ENCODE measurements around the gene PLEKHD1.

The PLEKHD1 gene

DNA sequence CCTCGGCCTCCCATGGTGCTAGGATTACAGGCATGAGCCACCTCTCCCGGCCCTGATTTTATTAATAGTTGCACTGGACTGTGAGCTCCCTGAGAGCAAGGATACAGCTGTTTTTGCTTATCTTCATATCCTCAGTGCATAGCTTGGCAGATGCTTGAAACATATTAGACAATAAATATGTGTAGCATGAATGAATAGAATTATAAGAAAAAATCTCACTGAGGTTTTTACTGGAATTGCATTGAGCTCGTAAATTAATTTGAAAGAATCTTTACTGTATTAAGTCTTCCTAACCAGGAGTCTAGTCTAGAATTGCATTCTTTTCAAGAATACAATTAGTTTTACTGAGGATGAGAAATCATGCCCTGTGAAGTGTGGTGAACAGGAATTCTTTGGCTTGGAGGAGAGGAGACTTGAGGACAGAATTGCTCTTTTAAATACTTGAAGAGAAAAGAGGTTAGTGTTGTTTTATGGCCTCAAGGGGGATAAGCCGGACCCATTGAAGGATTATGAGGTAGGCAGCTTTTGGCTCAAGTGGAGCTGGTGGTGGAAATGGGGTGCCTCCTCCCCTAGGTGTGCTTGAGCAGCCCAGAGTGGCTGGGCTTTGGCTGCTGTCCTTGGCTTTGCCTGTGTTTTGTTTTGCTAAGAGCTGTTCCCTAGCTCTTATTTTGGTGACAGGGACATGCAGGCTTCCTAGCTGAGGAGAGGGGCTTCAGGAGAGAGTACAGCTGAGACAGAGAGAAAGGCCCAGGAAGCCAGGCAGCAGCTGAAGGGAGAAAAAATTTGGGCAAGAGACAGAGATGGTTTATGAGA lies 34.0 kb downstream of the PLEKHD1 start:
- TF ChIP-seq, protein P1, sequence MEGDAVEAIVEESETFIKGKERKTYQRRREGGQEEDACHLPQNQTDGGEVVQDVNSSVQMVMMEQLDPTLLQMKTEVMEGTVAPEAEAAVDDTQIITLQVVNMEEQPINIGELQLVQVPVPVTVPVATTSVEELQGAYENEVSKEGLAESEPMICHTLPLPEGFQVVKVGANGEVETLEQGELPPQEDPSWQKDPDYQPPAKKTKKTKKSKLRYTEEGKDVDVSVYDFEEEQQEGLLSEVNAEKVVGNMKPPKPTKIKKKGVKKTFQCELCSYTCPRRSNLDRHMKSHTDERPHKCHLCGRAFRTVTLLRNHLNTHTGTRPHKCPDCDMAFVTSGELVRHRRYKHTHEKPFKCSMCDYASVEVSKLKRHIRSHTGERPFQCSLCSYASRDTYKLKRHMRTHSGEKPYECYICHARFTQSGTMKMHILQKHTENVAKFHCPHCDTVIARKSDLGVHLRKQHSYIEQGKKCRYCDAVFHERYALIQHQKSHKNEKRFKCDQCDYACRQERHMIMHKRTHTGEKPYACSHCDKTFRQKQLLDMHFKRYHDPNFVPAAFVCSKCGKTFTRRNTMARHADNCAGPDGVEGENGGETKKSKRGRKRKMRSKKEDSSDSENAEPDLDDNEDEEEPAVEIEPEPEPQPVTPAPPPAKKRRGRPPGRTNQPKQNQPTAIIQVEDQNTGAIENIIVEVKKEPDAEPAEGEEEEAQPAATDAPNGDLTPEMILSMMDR (IDR thresholded peaks at IDR 0.05; ENCODE audit: low read depth, low read length, missing control alignments) = no peak
- in situ Hi-C loops (cut with HindIII; ENCODE audit: low pct_ligation_motif_present, low sequenced_read_pairs) = no loop called here

DNA sequence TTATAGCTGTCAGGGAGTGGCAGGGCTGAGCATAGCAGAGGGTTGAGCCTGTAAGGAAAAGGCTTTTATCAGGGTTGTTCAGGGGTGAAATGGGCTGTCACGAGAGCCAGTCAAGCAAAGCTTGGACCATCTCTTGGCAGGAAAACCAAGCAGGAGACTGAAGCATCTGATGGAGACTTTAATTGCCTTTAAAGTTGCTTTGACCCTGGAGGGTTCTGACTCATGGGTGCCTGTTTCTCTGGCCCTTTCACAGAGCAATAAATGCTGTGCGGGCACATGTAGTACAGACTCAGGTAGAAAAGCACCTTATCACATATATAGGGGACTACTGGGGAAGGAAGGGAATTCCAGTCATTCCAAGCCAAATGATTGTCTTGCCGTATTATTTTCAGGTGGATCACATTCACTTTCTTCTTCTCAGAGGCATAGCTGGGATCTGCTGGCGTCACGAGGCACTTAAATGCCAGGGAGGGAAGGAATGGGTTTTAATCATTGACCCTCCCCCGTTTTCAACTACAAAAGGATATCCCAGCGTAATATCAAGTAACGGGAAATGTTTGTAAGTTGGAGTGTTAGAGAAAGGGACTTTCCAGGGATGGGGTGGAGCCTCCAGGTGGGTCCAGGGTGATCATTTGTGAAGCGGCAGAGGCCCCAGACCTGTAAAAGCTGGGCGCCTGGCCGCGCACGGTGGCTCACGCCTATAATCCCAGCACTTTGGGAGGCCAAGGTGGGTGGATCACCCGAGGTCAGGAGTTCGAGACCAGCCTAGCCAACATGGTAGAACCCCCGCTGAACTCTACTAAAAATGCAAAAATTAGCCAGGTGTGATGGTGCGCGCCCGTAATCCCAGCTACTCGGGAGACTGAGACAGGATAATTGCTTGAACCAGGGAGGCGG lies 34.9 kb downstream of the PLEKHD1 start:
- Histone ChIP-seq H3K27me3 (replicated peaks) (no peaks in the 10 kb centered on the region), H3K4me3 (ENCODE audit: low read depth, low read length) (no peak overlapping the region), H3K27ac (no peak overlapping the region), H3K36me3 (replicated peaks) (no peaks in the 10 kb centered on the region)
- in situ Hi-C loops (cut with HindIII; ENCODE audit: low pct_ligation_motif_present, low sequenced_read_pairs) = no loop called here
- TF ChIP-seq, protein P1 (IDR thresholded peaks at IDR 0.05; ENCODE audit: low read depth, low read length, missing control alignments) = no peak
- no peak for DNase-seq

More for the DNA sequence above, 34.0 kb downstream of the PLEKHD1 start:
- no peak overlapping the region for H3K4me3 ChIP-seq (ENCODE audit: low read depth, low read length)
- no peaks in the 10 kb centered on the region for H3K36me3 ChIP-seq (replicated peaks)
- H3K27ac ChIP-seq = no peak overlapping the region
- no peaks in the 10 kb centered on the region for H3K27me3 ChIP-seq (replicated peaks)
- no peak for DNase-seq

DNA sequence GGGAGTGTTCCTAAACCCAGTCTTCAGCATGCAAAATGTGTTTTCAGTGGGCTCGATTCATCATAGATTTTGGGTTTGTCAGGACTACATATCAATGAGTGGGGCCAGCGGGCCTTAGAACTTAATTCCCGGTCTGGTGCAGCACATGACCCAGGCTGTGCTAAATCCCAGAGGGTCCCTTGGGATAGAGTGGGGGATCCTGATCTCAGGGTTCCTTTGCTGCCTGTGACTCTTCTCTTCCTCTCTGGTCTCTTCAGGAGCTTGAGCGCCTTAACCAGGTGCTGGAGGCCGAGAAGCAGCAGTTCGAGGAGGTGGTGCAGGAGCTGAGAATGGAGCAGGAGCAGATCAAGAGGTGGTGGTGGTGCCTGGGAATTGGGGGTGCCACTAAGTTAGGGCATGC lies 37.5 kb downstream of the PLEKHD1 start:
- Histone ChIP-seq H3K36me3 (replicated peaks) (no peaks in the 10 kb centered on the region), H3K27me3 (replicated peaks) (no peaks in the 10 kb centered on the region), H3K27ac (no peak overlapping the region), H3K4me3 (ENCODE audit: low read depth, low read length) (no peak overlapping the region)
- no peak for DNase-seq
- TF ChIP-seq, protein P1 (IDR thresholded peaks at IDR 0.05; ENCODE audit: low read depth, low read length, missing control alignments) = no peak
- in situ Hi-C loops (cut with HindIII; ENCODE audit: low pct_ligation_motif_present, low sequenced_read_pairs) = no loop called here

DNA sequence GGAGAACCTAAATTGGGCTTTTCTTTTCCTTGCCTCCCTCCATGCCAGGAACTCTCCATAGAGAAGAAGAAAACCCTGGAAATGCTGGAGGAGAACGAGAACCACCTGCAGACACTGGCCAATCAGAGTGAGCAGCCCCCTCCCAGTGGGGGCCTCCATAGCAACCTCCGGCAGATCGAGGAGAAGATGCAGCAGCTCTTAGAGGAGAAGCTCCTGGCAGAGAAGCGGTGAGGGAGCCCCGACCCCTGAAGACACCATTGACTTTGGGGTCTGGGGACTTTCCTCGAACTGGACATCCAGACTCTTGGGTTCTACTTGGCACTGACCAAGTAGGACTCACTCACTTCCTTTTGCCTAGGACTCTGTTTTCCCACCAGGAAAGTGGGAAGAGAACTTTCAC lies 41.4 kb downstream of the PLEKHD1 start:
- Histone ChIP-seq H3K27ac (no peak overlapping the region), H3K36me3 (replicated peaks) (no peaks in the 10 kb centered on the region), H3K27me3 (replicated peaks) (no peaks in the 10 kb centered on the region), H3K4me3 (ENCODE audit: low read depth, low read length) (no peak overlapping the region)
- in situ Hi-C loops (cut with HindIII; ENCODE audit: low pct_ligation_motif_present, low sequenced_read_pairs) = no loop called here
- TF ChIP-seq, protein P1 (IDR thresholded peaks at IDR 0.05; ENCODE audit: low read depth, low read length, missing control alignments) = no peak
- DNase-seq = no peak

DNA sequence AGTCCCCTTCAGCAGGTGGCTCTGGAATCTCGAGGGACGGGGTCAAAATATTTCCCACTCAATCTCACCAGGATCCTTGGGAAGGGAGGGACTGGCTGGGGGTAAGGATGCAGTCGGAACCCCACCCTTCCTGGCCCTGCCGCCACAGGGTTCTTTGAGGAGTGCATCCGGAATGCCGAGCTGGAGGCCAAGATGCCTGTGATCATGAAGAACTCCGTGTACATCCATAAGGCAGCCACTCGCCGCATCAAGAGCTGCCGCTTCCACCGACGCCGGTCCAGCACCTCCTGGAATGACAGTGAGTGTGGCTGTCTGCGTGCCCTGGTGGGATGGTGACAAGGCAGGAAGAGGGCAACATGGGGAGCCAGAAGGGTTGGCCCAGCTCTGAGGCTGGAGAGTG lies 43.1 kb downstream of the PLEKHD1 start:
- in situ Hi-C loops (cut with HindIII; ENCODE audit: low pct_ligation_motif_present, low sequenced_read_pairs) = no loop called here

More for the DNA sequence above, 43.1 kb downstream of the PLEKHD1 start:
- TF ChIP-seq, protein P1 (IDR thresholded peaks at IDR 0.05; ENCODE audit: low read depth, low read length, missing control alignments) = no peak
- no peaks in the 10 kb centered on the region for H3K36me3 ChIP-seq (replicated peaks)
- no peak overlapping the region for H3K4me3 ChIP-seq (ENCODE audit: low read depth, low read length)
- H3K27me3 ChIP-seq (replicated peaks) = no peaks in the 10 kb centered on the region
- H3K27ac ChIP-seq = no peak overlapping the region
- DNase-seq = no peak

Data from brain microvascular endothelial cell (primary cell).